Fibroblast of skin of right quadriceps (primary cell): ENCODE data around the gene ZNF547.
"Not testable (repeated sequence)": the region's sequence is repeated elsewhere in the genome, so short reads cannot be mapped to it uniquely, and the experiment has no call there.

Experiments used
- DNase-seq: peaks from one replicate; pipeline ENCODE4 v3.0.0-alpha.2; 2013

Gene ZNF547

GRCh38 chr19:57362997-57363687 lies at the start of gene ZNF547, which contains the start of gene TRAPPC2B:
ZNF547 (plus strand) TSS chr19:57363551; CDS start chr19:57368556, 5,005 bp downstream.
TRAPPC2B (plus strand) TSS chr19:57363551; CDS start chr19:57364834, 1,283 bp downstream.
- peak; percentile 100 for DNase-seq

- DNase-seq = no peak
Measured at GRCh38 chr19:57314146-57314545, 49.2 kb upstream of the ZNF547 start.

DNA sequence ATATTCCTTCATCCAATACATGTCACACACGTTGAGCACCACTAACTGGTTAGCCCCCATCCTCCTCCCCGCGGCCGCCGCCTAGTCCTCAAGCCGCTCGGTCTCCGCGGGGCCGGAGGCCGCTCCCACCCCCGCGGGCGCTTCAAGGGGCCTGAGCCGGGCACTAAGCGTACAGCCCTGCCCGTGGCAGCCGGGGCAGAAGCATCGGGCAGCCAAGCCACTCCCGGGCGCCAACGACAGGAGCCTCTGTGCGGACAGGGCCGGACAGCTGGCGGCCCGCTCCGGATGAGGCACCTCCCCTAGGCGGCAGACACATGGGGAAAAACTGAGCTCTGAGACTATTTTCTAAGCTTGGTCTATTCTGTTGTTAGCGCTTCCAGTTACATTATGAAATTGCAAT lies 45.8 kb upstream of the ZNF547 start:
- no peak for DNase-seq

- no peak for DNase-seq
Measured at GRCh38 chr19:57319869-57320179, 43.5 kb upstream of the ZNF547 start.

DNA sequence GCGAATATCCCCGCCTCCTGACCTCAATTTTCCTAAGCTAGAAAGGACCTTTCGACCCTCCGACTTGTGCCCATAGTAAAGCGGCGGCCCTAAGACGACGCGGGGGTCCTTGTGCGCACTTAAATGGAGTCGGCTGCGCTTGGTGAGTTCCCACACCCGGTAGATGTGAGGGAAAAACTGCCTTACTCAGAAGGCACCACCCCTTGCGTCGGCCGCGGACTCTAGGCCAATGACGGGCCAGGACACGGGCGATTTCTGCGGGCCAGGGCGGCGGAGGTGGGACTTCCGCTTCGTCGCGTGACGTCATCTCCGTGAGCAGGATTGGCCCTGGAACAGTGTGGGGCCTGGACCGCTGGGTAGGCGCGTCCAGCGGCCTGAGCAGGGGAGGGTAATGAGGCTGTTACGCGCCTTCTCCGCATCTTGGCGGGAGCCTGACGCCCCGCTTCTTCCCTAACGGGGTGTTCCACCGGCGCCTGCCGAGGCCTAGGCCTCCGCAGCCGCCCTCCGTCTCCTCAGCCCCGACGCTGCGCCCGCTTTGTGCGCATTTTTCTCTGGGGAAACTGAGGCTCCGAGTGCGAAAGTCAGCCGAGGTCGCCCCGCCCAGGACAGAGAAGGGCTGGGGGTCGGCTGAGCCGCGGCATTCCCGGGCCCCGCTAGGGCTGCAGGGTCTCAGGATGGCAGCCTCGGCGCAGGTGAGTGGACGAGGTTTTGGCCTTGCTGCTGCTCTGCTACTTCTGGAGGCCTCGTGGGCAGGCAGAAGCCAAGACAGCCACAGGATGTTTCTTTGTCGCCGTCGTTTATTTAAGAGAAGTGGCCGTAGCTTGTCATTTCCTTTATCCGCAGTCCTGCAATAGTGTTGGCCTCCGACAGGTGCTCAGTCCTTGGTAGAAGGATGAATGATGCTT lies 42.9 kb upstream of the ZNF547 start, which contains the start of gene ZNF543:
TSS of gene ZNF543 (plus strand) at position 293 of the 905 bp plus-strand sequence. CDS start at position 675, 382 bp downstream.
- DNase-seq = peak; percentile 96

DNA sequence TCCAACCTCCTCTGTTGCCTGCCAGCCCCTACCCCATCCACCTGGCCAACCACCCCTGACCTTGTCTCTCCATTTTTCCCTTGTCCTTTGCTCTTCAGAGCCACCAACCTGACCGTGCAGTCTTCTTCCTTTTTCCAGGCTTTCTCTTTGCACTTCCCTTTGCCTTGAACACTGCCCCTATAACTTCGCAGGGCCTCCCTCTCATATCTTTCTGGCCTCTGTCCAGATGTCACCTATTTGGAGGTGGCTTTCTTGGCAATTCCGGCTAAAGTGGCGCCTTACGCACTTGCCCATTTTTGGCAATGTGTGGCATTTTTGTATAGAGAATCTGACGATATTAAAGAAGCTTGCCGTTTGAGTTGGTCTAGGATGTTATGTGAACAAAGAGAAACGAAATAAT lies 42.2 kb upstream of the ZNF547 start:
- DNase-seq = no peak

GRCh38 chr19:57321751-57322150 lies 41.6 kb upstream of the ZNF547 start:
- DNase-seq = no peak

GRCh38 chr19:57324992-57325391 lies 38.4 kb upstream of the ZNF547 start:
- DNase-seq = no peak

DNA sequence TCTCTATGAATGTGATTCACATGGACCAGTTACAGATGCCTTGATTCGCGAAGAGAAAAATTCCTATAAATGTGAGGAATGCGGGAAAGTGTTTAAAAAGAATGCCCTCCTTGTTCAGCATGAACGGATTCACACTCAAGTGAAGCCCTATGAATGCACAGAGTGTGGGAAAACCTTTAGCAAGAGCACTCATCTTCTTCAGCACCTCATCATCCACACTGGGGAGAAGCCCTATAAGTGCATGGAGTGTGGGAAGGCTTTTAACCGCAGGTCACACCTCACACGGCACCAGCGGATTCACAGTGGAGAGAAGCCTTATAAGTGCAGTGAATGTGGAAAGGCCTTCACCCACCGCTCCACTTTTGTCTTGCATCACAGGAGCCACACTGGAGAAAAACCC lies 35.4 kb upstream of the ZNF547 start:
- no peak for DNase-seq

GRCh38 chr19:57334191-57334590 lies 29.2 kb upstream of the ZNF547 start:
- DNase-seq = no peak

DNA sequence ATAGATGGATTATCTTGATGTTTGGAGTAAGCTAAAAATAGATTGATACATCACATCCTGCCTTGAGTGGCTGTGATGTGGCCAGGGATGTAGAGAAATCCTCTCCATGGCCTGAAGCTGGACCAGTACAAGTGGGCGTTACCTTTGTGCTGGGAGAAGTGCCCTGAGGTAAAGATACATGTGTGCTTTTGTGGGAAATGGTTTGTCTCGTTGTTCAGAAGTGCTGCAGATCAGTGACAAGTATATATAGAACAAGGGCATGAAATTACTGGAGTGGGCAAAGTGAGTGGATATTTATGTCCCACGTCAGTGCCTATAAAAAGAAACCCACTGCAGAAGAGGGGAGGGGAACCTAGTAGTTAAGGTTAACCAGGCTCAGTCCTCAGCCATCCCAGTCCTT lies 24.5 kb upstream of the ZNF547 start:
- DNase-seq = no peak

GRCh38 chr19:57342582-57342981 lies 20.8 kb upstream of the ZNF547 start:
- no peak for DNase-seq

GRCh38 chr19:57348136-57348535 lies 15.2 kb upstream of the ZNF547 start:
- DNase-seq = no peak

DNA sequence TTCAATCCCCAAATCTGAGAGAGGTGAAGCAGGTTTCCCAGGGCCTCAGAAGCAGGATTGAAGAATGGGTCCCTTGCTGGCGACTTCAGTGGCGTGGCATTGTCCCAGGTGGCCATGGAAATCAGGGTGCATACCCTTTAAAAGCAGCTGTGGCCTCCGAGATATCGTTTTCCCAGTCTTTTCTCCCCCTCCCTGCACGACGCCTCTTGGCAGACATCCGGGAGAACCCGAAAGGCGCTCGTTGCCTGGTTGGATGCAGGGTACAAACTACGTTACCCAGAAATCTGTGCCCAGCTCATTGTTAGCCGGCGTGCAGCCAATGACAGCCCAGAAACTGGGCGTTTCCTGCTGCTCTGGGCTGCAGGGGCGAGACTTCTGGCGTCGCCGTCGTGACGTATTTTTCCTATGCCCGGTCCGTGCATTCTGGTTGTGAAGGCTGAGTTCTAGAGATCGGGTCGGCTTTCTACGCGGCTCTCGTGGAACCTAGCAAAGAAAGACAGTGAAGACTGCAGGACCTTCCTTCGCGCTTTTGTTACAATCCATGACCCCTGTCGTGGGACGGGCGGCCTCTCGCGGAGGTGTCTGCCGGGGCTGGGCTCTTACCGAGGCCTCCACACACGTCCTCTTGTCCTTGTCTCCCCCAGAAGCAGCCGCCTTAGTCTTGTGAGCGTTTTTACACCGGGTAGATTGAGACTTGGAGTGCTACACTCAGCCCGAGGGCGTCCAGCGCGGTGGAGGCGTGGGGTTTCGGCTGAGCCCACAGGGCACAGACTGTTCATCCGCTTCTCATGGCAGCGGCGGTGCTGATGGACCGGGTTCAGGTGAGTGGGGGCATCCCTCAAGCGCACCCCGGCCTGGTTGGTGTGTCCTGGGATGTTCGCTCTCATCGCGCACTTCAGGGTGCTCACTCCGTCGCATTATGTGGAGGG lies 12.2 kb upstream of the ZNF547 start, which contains the start of gene ZNF304:
TSS of gene ZNF304 (plus strand) at position 395 of the 929 bp plus-strand sequence. CDS start at position 789, 394 bp downstream.
- peak; percentile 97 for DNase-seq

GRCh38 chr19:57351867-57352266 lies 11.5 kb upstream of the ZNF547 start:
- no peak for DNase-seq

DNA sequence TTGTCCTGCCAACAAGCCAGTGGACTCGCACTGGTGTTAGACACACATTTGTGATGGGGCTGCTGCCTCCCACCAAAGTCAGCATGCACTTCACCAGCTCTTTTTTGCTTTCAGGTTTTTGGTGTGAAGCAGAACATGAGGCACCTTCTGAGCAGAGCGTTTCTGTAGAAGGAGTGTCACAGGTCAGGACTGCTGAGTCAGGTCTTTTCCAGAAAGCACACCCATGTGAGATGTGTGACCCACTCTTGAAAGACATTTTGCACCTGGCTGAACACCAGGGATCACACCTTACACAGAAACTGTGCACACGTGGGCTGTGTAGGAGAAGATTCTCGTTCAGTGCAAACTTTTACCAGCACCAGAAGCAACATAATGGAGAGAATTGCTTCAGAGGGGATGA lies 7.4 kb upstream of the ZNF547 start:
- DNase-seq = no peak

DNA sequence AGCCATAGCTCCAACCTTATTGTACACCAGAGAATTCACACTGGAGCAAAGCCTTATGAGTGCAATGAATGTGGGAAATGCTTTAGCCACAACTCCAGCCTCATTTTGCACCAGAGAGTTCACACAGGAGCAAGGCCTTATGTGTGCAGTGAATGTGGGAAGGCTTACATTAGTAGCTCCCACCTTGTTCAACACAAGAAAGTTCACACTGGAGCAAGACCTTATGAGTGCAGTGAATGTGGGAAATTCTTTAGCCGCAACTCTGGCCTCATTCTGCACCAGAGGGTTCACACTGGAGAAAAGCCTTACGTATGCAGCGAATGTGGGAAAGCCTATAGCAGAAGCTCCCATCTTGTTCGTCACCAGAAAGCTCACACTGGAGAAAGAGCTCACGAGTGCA lies 5.9 kb upstream of the ZNF547 start:
- DNase-seq = no peak

GRCh38 chr19:57359300-57359699 lies 4.1 kb upstream of the ZNF547 start:
- no peak for DNase-seq

GRCh38 chr19:57362419-57362818 lies 932 bp upstream of the ZNF547 start:
- DNase-seq = no peak

- DNase-seq = no peak
Measured at GRCh38 chr19:57363688-57364181, 384 bp downstream of the ZNF547 start.

DNA sequence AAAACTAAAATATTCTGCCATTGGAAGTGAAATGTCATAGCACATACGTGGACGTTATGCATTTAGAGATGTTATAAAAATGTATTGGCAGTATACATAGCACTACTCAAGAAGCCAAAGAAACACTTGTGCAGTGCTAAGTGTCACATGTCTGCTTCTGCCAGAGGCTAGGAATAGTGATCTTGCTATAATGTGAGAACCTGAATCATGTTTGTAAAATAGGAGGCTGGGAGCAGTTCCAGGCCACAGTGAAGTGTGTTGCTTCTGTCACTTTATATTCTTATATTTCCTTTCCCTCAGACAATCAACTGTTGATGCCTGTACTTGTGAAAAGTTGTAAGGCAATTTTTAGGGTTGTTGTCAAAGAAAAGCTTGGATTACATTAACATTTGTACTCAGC lies 3.4 kb downstream of the ZNF547 start:
- DNase-seq = no peak

DNA sequence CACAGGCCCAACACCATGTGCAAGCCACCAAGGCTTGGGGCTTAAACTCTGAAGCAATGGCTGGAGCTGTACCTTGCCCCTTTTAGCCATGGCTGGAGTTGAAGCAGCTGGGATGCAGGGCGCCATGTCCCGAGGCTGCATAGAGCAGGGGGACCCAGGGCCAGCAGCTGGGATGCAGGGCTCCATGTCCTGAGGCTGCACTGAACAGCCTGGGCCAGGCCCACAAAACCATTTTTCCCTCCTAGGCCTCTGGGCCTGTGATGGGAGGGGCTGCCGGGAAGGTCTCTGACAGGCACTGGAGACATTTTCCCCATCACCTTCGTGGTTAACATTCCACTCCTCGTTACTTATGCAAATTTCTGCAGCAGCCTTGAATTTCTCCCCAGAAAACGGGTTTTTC lies 10.8 kb downstream of the ZNF547 start:
- no peak for DNase-seq

DNA sequence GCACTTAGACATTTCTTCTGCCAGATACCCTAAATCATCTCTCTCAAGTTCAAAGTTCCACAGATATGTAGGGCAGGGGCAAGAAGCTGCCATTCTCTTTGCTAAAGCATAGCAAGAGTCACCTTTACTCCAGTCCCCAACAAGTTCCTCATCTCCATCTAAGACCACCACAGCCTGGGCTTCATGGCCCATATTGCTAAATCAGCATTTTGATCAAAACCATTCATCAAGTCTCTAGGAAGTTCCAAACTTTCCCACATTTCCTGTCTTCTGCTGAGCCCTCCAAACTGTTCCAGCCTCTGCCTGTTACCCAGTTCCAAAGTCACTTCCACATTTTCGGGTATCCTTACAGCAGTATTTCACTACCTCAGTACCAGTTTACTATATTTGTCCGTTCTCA lies 11.3 kb downstream of the ZNF547 start:
- DNase-seq = not testable (repeated sequence)
